IPS DF 19.7 (cell line): Measurements from ENCODE around the gene SUGCT.
A peak's percentile ranks its signal among the peaks of the same experiment; 100 is the strongest.
"Not testable (repeated sequence)": the region's sequence is repeated elsewhere in the genome, so short reads cannot be mapped to it uniquely, and the experiment has no call there.

Experiments
- DNase-seq: peaks from one replicate; pipeline ENCODE4 v3.0.0-alpha.2; 2013; ENCODE audit warnings: low read depth, low spot score

The SUGCT gene

GRCh38 chr7:40263752-40264390 is 129.1 kb downstream of the SUGCT start:
- DNase-seq = no peak

GRCh38 chr7:40267583-40267982 is 132.8 kb downstream of the SUGCT start:
- no peak for DNase-seq

- not testable (repeated sequence) for DNase-seq
Observed at GRCh38 chr7:40268810-40269209, 134.0 kb downstream of the SUGCT start.

GRCh38 chr7:40276061-40276460 is 141.3 kb downstream of the SUGCT start:
- no peak for DNase-seq

GRCh38 chr7:40279991-40280390 is 145.2 kb downstream of the SUGCT start:
- DNase-seq = no peak

GRCh38 chr7:40282858-40283257 is 148.1 kb downstream of the SUGCT start:
- no peak for DNase-seq

GRCh38 chr7:40283391-40283790 is 148.6 kb downstream of the SUGCT start:
- DNase-seq = no peak

GRCh38 chr7:40288827-40289226 is 154.0 kb downstream of the SUGCT start:
- no peak for DNase-seq

GRCh38 chr7:40297741-40298311 is 163.0 kb downstream of the SUGCT start:
- DNase-seq = no peak

GRCh38 chr7:40298421-40298820 is 163.6 kb downstream of the SUGCT start:
- DNase-seq = no peak

GRCh38 chr7:40299097-40299496 is 164.3 kb downstream of the SUGCT start:
- peak; percentile 30 for DNase-seq

GRCh38 chr7:40300146-40300670 is 165.4 kb downstream of the SUGCT start:
- DNase-seq = no peak

GRCh38 chr7:40301486-40302068 is 166.8 kb downstream of the SUGCT start:
- DNase-seq = no peak

GRCh38 chr7:40303996-40304395 is 169.2 kb downstream of the SUGCT start:
- DNase-seq = no peak

GRCh38 chr7:40305229-40305628 is 170.4 kb downstream of the SUGCT start:
- no peak for DNase-seq

GRCh38 chr7:40306025-40306424 is 171.2 kb downstream of the SUGCT start:
- no peak for DNase-seq

GRCh38 chr7:40306596-40306995 is 171.8 kb downstream of the SUGCT start:
- no peak for DNase-seq

- no peak for DNase-seq
Observed at GRCh38 chr7:40310258-40310657, 175.5 kb downstream of the SUGCT start.

GRCh38 chr7:40311307-40311706 is 176.5 kb downstream of the SUGCT start:
- DNase-seq = no peak

GRCh38 chr7:40315277-40315676 is 180.5 kb downstream of the SUGCT start:
- no peak for DNase-seq

- DNase-seq = no peak
Observed at GRCh38 chr7:40316176-40316575, 181.4 kb downstream of the SUGCT start.

- no peak for DNase-seq
Observed at GRCh38 chr7:40324914-40325313, 190.1 kb downstream of the SUGCT start.

GRCh38 chr7:40327113-40327512 is 192.3 kb downstream of the SUGCT start:
- no peak for DNase-seq
